Posterior cingulate gyrus (tissue), 11 donors: Measurements from ENCODE around the gene ZNF566.

ENCODE experiments used
- DNase-seq, 10 donors: peaks; one replicate each; pipeline versions ENCODE4 v3.0.0 to v3.0.0-alpha.2; 2020 to 2021; ENCODE audit warnings: mixed read lengths in 3 of 10
- intact Hi-C: fragments of 100-400 bp; cut with DNase I; formaldehyde crosslinking; loops from one replicate; pipeline ENCODE4 v1.15.1; 2023

Gene ZNF566

GRCh38 chr19:36460046-36460445, 29.3 kb downstream of the ZNF566 start:
- no peak for DNase-seq
- intact Hi-C loops = no loop called here

DNA sequence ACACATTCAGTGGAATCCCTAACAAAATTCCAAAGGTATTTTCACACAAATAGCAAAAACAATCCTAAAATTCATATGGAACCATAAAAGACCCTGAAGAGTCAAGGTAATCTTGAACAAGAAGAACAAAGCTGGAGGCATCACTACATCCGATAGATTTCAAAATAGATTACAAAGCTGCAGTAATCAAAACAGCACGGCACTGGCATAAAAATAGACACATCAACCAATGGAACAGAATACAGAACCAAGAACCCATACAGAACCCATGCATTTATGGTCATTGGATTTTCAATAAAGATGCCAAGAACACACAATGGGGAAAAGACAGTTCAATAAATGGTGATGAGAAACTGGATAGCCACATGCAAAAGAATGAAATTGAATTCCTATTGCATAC, 32.5 kb downstream of the ZNF566 start:
- DNase-seq = no peak
- intact Hi-C loops = no loop called here

DNA sequence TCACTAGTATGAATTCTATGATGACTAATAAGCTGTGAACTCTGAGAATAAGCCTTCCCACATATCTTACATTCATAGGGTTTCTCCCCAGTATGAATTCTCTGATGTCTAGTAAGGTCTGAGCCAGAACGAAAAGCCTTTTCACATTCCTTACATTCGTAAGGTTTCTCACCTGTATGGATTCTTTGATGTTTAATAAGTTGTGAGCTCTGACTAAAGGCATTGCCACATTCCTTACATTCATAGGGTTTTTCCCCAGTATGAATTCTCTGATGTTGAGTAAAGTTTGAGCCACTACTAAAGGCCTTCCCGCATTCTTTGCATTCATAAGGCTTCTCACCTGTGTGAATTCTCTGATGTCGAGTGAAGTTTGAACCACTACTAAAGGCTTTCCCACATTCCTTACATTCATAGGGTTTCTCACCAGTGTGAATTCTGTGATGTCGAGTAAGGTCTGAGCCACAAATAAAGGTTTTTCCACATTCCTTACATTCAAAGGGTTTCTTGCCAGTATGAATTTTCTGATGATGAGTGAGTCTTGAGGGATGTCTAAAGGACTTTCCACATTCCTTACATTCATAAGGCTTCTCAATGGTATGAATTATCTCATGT, 40.2 kb downstream of the ZNF566 start:
- intact Hi-C loops = no loop called here
- DNase-seq = no peak

- DNase-seq = no peak
- intact Hi-C loops = no loop called here
These were observed 48.0 kb downstream of the ZNF566 start for GRCh38 chr19:36441339-36441738.

- DNase-seq = no peak
- intact Hi-C loops = no loop called here
These were observed 52.8 kb downstream of the ZNF566 start for GRCh38 chr19:36436531-36436930.

- intact Hi-C loops = no loop called here
- no peak for DNase-seq
These were observed 65.4 kb downstream of the ZNF566 start for GRCh38 chr19:36423925-36424324.

- intact Hi-C loops = no loop called here
- DNase-seq = peak in 1 of 10 donors; percentile 27
These were observed 67.4 kb downstream of the ZNF566 start for GRCh38 chr19:36421749-36422481.

DNA sequence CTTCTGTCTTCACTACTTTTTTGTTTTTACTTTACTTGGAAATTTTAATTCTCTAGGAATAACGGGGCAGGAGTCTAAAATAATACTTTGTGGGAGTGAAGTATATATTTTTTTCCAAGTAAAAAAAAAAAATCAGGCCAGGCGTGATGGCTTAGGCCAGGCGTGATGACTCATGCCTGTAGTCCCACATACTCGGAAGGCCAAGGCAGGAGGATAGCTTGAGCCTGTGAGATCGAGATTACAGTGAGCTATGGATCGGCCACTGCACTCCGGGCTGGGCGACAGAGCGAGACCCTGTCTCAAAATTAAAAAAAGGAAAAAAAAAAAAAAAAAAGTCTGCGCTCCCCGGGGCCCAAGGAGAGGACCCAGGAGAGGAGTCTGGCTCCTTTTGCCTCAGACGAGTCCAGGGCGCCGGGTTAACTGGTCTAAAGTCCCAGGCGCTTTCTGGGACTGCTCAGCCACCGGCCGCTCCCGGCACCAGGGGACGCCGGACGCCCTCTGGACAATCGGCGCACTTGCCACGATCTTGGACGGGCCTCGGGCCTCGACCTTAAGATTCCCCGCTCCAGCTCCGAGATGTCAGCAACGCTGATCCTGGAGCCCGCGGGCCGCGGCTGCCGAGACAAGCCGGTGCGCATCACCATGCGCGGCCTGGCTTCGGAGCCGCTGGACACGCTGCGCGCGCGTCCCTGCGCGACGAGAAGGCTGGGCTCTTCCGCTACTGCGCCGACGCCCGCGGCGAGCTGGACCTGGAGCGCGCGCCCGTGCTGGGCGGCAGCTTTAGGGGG, 68.2 kb downstream of the ZNF566 start:
- intact Hi-C loops = no loop called here
- DNase-seq = peak in 9 of 10 donors; percentile 18 to 91 (median 33)

- intact Hi-C loops = loop anchor here (2.0 to 5.0 kb wide), 2 partner anchors 41 to 70 kb away; partner anchors contain the start of genes ZFP14 and ZNF566
- DNase-seq = peak; percentile 72 to 97 (median 79)
These were observed 70.9 kb downstream of the ZNF566 start, which contains the start of gene ZFP82 for GRCh38 chr19:36418287-36419001. Gene ZFP82, minus strand, starts transcription at chr19:36418644. Its CDS starts 8,855 bp downstream, at chr19:36409789.

DNA sequence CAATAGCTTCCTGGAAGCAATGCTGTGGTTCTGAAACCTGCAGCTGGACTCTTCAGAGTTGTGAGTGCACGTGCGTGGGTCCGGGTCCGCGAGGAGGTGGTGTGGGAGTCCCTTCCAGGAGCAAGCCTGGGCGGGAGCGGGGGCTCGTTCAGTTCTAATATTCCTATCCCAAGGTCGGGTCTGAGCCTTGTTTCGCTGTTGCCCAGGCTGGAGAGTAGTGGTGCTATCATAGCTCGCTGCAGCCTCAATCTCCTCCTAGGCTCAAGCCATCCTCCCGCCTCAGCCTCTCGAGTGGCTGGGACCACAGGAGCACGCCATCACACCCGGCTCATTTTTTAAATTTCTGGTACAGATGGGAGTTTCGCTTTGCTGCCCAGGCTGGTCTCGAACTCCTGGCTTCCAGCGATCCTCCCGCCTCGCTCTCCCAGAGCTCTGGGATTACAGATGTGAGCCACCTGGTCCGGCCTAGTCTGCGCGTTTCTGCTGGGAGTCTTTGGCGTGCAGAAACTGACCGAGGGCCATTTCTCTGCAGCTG, 71.5 kb downstream of the ZNF566 start:
- intact Hi-C loops = loop anchor here (2.0 to 5.0 kb wide), 2 partner anchors 41 to 71 kb away; partner anchors contain the start of genes ZFP14 and ZNF566
- peak in 4 of 10 donors; percentile 7 to 61 (median 26) for DNase-seq

- intact Hi-C loops = no loop called here
- DNase-seq = no peak
These were observed 79.5 kb downstream of the ZNF566 start for GRCh38 chr19:36409841-36410240.

GRCh38 chr19:36408101-36408500, 81.3 kb downstream of the ZNF566 start:
- intact Hi-C loops = no loop called here

DNA sequence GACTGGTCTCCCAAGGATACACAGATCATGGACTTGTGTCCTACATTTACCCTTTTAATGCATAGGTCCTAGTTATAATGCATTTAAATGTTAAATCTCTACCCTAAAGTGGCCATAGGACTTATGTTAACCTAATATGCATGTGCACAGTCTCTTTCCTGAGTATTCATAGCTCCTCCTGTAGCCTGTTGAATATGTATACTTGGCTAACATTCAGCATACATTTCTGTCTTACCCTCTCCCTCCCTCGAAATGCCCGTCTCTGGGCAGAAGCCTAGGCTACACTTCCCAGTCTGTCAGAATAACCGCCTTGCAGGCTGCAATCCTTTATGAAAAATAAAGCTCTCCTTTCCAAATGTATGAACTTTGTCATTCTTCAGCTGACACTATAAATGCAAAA, 84.9 kb downstream of the ZNF566 start:
- DNase-seq = no peak
- intact Hi-C loops = no loop called here

More at GRCh38 chr19:36408101-36408500, 81.3 kb downstream of the ZNF566 start:
- DNase-seq = no peak

DNA sequence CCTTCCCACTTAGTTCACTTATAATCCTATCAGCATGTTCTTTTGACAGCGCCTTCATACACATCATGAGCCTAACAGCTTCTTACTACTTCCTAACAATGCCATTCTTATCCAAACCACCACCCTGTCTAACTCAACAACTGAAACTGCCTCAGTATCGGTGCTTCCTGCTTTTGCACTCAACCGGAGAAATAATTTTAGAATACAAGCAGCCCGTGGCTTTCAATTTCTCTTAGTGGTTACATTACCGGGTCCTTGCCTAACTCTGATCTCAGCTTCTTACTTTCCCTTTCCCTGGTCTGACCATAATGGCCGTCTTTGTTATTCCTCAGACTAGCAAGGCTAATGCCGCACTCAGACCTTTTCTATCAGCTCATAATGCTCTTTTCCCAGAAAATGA, 87.9 kb downstream of the ZNF566 start:
- DNase-seq = no peak
- intact Hi-C loops = no loop called here

DNA sequence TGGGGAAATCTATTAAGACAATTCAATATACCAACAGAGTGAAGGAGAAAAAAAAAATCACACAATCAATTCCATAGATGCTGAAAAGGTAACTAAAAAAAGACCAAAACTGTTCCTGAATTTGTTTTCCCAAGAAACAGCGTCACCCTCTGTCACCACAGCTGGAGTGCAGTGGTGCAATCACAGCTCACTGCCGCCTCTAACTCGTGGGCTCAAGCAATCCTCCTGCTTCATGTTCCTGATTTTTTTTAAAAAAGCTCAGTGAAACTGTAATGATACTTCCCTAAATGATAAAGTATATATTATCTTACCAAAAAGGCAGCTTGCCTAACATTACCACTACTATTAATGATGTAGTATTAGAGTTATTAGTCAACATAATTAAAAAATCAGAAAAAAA, 90.8 kb downstream of the ZNF566 start:
- no peak for DNase-seq
- intact Hi-C loops = no loop called here
